ENCODE data around the gene CA12.

Gene CA12

DNA sequence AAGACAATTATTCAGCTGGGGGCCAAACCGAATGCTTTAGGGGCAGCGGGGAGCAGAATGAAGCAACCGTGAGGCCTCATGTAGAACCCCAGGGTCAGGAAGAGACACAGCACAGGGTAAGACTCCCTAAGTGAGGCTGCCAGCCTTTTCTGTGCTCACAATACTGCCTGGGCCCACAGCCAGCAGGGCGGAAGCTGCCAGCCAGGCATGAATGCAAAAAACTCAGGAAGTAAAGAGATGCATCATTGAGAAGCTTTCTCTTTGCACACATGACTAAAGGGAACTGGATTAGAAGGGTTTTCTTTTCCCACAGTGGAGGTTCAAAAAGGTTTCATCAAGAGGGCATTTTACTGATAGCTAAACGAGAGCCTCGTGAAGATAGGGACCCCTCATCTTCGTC, 33.3 kb downstream of the CA12 start:
- peak in 1 of 2 experiments; percentile 4 for DNase-seq (ENCODE audit: low read depth in 1 of 2, low spot score in 1 of 2)
- Histone ChIP-seq H3K27ac (replicated peaks) (no peak overlapping the region), H3K27me3 (ENCODE audit: insufficient read depth, poor library complexity, severe bottlenecking) (no peaks in the 10 kb centered on the region), H3K4me3 (replicated peaks; ENCODE audit: insufficient read depth, low read length) (no peak overlapping the region)
- TF ChIP-seq SPI1 (IDR thresholded peaks at IDR 0.05; ENCODE audit: borderline replicate concordance, low read depth) (no peak), GABPA (IDR thresholded peaks at IDR 0.05; ENCODE audit: low read depth) (no peak), POLR2AphosphoS5 (IDR thresholded peaks at IDR 0.05; ENCODE audit: low read depth) (no peak)
- TF ChIP-seq, protein P1, sequence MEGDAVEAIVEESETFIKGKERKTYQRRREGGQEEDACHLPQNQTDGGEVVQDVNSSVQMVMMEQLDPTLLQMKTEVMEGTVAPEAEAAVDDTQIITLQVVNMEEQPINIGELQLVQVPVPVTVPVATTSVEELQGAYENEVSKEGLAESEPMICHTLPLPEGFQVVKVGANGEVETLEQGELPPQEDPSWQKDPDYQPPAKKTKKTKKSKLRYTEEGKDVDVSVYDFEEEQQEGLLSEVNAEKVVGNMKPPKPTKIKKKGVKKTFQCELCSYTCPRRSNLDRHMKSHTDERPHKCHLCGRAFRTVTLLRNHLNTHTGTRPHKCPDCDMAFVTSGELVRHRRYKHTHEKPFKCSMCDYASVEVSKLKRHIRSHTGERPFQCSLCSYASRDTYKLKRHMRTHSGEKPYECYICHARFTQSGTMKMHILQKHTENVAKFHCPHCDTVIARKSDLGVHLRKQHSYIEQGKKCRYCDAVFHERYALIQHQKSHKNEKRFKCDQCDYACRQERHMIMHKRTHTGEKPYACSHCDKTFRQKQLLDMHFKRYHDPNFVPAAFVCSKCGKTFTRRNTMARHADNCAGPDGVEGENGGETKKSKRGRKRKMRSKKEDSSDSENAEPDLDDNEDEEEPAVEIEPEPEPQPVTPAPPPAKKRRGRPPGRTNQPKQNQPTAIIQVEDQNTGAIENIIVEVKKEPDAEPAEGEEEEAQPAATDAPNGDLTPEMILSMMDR (IDR thresholded peaks at IDR 0.05; ENCODE audit: insufficient read depth, low read length): no peak
- TF ChIP-seq, protein P2, sequence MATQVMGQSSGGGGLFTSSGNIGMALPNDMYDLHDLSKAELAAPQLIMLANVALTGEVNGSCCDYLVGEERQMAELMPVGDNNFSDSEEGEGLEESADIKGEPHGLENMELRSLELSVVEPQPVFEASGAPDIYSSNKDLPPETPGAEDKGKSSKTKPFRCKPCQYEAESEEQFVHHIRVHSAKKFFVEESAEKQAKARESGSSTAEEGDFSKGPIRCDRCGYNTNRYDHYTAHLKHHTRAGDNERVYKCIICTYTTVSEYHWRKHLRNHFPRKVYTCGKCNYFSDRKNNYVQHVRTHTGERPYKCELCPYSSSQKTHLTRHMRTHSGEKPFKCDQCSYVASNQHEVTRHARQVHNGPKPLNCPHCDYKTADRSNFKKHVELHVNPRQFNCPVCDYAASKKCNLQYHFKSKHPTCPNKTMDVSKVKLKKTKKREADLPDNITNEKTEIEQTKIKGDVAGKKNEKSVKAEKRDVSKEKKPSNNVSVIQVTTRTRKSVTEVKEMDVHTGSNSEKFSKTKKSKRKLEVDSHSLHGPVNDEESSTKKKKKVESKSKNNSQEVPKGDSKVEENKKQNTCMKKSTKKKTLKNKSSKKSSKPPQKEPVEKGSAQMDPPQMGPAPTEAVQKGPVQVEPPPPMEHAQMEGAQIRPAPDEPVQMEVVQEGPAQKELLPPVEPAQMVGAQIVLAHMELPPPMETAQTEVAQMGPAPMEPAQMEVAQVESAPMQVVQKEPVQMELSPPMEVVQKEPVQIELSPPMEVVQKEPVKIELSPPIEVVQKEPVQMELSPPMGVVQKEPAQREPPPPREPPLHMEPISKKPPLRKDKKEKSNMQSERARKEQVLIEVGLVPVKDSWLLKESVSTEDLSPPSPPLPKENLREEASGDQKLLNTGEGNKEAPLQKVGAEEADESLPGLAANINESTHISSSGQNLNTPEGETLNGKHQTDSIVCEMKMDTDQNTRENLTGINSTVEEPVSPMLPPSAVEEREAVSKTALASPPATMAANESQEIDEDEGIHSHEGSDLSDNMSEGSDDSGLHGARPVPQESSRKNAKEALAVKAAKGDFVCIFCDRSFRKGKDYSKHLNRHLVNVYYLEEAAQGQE (IDR thresholded peaks at IDR 0.05; ENCODE audit: insufficient replicate concordance, low read depth): no peak

DNA sequence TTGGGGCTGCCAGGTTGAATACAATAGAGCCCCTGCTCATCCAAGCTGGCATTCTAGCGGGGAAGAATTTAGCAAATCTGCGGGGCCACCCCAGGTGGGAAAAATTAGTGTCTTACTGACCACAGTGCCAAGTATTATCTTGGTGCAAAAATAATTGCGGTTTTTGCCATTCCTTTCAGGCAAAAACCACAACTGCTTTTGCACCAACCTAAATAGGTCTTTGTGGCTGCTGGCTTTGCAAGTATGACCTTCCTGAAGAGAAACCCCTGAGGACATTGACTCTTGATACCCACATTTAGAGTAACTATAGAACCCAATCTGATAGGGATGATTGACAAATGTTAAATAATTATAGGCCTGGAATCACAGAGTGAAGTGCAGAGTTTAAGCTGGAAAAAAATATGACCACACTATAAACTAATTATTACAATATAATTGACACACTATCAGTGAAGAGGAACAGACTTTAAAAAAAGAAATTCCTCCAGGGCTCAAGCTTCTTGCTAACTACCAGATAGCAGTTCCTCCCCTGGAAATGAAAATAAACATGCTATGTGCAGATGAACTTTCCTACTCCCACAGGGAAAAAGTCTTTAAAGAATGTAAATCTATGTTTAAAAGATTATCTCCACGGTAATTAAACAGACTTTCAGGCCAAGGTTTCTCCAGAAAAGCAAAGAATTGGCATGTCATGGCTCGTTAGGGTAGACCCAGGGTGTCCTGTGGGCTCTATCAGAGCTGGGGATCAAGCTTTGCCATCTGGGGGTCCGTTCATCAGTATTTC, 34.4 kb downstream of the CA12 start:
- no peak for DNase-seq (ENCODE audit: low read depth in 1 of 2, low spot score in 1 of 2)
- Histone ChIP-seq H3K4me3 (replicated peaks; ENCODE audit: insufficient read depth, low read length) (no peak overlapping the region), H3K27me3 (ENCODE audit: insufficient read depth, poor library complexity, severe bottlenecking) (no peaks in the 10 kb centered on the region), H3K27ac (replicated peaks) (no peak overlapping the region)
- TF ChIP-seq POLR2AphosphoS5 (IDR thresholded peaks at IDR 0.05; ENCODE audit: low read depth) (no peak), SPI1 (IDR thresholded peaks at IDR 0.05; ENCODE audit: borderline replicate concordance, low read depth) (no peak), GABPA (IDR thresholded peaks at IDR 0.05; ENCODE audit: low read depth) (no peak)
- TF ChIP-seq, protein P2 (IDR thresholded peaks at IDR 0.05; ENCODE audit: insufficient replicate concordance, low read depth): no peak
- TF ChIP-seq, protein P1 (IDR thresholded peaks at IDR 0.05; ENCODE audit: insufficient read depth, low read length): no peak

DNA sequence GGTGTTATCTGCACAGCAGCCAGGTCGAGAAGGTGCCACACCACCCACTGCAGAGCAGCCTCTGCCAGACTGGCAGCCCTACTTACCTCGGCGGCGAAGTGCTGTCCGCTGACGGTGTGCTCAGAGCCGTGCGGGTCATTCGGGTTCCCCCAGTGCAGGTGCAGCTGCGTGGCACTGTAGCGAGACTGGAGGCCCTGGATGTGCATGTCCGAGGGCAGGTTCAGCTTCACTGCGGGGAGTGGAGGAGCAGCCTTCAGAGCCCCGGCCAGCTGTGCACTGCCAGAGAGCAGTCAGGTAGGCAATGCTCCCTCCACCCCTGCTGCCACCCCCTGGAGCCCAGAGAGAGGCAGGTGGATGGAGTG, 36.3 kb downstream of the CA12 start:
- TF ChIP-seq GABPA (IDR thresholded peaks at IDR 0.05; ENCODE audit: low read depth) (no peak), POLR2AphosphoS5 (IDR thresholded peaks at IDR 0.05; ENCODE audit: low read depth) (no peak), SPI1 (IDR thresholded peaks at IDR 0.05; ENCODE audit: borderline replicate concordance, low read depth) (no peak)
- TF ChIP-seq, protein P2 (IDR thresholded peaks at IDR 0.05; ENCODE audit: insufficient replicate concordance, low read depth): no peak
- TF ChIP-seq, protein P1 (IDR thresholded peaks at IDR 0.05; ENCODE audit: insufficient read depth, low read length): no peak
- no peaks in the 10 kb centered on the region for H3K27me3 ChIP-seq (ENCODE audit: insufficient read depth, poor library complexity, severe bottlenecking)
- no peak for DNase-seq (ENCODE audit: low read depth in 1 of 2, low spot score in 1 of 2)
- H3K4me3 ChIP-seq (replicated peaks; ENCODE audit: insufficient read depth, low read length): no peak overlapping the region
- no peak overlapping the region for H3K27ac ChIP-seq (replicated peaks)
